ENCODE measurements around the gene IFNAR2. TPM values are rescaled to one million over a fixed set of nuclear protein-coding genes. Genes with fewer than 3 reads are reported as not detected.
"Not testable (repeated sequence)": the region's sequence is repeated elsewhere in the genome, so short reads cannot be mapped to it uniquely, and the experiment has no call there.

The IFNAR2 gene
- total RNA-seq, 2 donors from 2014 or later = 12.2 to 12.9 TPM

DNA sequence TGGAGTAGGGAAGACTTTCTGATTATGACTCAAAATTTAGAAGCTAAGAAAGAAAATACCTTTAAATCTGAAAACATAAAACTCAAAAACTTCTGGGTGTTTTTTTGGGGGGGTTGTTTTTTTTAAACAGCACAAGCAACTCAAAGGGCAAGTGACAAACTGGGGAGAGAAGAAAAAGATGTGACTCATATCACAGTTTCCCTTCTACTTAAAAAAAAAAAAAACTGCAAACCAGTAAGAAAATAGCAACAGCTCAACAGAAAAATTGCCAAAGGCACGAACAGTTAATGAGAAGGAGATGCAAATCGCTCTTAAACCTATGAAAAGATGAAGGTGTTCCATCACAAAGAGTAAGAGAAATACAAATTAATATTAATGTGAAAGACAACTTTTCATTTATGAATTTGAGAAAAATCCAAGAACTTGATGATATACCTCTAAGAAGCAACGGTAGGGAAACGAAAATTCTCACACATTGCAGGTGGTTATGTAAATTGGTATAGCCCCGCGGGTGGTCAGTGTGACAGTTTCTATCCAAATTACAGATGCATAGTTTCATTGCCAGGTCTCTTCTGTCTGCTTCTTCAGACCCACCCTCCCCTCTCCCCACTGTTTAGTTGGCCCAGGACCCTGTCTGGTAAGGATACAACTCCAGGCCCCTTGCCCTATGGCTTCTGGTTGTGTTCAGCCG lies 9.0 kb downstream of the IFNAR2 start:
- no peaks in the 10 kb centered on the region for H3K4me1 ChIP-seq
- no peak for ATAC-seq
- no peaks in the 10 kb centered on the region for H3K27me3 ChIP-seq
- intact Hi-C loops (cut with DNase I) = no loop called here
- H3K36me3 ChIP-seq (replicated peaks in 1 of 2; ENCODE audit: insufficient read depth in 1 of 2, low read depth in 2 of 2) = no peaks in the 10 kb centered on the region
- H3K4me3 ChIP-seq = no peak overlapping the region
- H3K9me3 ChIP-seq = no peaks in the 10 kb centered on the region
- TF ChIP-seq POLR2A (IDR thresholded peaks at IDR 0.05) = no peak
- TF ChIP-seq, protein P1, sequence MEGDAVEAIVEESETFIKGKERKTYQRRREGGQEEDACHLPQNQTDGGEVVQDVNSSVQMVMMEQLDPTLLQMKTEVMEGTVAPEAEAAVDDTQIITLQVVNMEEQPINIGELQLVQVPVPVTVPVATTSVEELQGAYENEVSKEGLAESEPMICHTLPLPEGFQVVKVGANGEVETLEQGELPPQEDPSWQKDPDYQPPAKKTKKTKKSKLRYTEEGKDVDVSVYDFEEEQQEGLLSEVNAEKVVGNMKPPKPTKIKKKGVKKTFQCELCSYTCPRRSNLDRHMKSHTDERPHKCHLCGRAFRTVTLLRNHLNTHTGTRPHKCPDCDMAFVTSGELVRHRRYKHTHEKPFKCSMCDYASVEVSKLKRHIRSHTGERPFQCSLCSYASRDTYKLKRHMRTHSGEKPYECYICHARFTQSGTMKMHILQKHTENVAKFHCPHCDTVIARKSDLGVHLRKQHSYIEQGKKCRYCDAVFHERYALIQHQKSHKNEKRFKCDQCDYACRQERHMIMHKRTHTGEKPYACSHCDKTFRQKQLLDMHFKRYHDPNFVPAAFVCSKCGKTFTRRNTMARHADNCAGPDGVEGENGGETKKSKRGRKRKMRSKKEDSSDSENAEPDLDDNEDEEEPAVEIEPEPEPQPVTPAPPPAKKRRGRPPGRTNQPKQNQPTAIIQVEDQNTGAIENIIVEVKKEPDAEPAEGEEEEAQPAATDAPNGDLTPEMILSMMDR (IDR thresholded peaks at IDR 0.05) = no peak
- H3K27ac ChIP-seq = no peak overlapping the region
- no peak for DNase-seq
- WGBS, 2 donors = 84 to 92% methylated on average over 7 of the region's 7 CpGs

DNA sequence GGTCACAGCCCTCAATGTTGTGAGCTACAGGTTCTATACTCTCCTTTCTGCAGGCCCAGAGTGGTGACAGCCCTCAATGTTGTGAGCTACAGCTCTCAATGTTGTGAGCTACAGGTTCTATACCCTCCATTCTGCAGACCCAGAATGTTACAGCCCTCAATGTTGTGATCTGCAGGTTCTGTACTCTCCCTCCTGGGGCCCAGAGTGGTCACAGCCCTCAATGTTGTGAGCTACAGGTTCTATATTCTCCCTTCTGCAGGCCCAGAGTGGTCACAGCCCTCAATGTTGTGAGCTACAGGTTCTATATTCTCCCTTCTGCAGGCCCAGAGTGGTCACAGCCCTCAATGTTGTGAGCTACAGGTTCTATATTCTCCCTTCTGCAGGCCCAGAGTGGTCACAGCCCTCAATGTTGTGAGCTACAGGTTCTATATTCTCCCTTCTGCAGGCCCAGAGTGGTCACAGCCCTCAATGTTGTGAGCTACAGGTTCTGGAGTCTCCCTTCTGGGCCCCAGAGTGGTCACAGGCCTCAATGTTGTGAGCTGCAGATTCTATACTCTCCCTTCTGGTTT lies 9.9 kb downstream of the IFNAR2 start:
- intact Hi-C loops (cut with DNase I); H3K27ac ChIP-seq; H3K36me3 ChIP-seq (replicated peaks in 1 of 2; ENCODE audit: insufficient read depth in 1 of 2, low read depth in 2 of 2); H3K4me1 ChIP-seq; H3K27me3 ChIP-seq; H3K9me3 ChIP-seq; DNase-seq; H3K4me3 ChIP-seq; ATAC-seq: not testable (repeated sequence)

DNA sequence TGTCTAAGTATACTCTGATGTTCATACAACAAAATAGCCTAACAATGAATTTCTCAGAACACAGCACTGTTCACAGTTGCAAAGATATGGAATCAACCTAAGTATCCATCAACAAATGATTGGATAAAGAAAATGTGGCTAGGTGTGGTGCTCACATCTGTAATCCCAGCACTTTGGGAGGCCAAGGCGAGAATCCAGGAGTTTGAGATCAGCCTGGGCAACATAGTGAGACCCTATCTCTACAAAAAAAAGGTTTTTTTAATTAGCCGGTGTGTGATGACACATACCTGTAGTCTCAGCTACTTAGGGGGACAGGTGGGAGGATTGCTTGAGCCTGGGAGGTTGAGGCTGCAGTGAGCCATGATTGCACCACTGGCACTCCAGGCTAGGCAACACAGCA lies 10.7 kb downstream of the IFNAR2 start:
- intact Hi-C loops (cut with DNase I) = no loop called here
- DNase-seq = no peak
- TF ChIP-seq, protein P1 (IDR thresholded peaks at IDR 0.05) = no peak
- no peak for TF ChIP-seq POLR2A (IDR thresholded peaks at IDR 0.05)
- no peaks in the 10 kb centered on the region for H3K9me3 ChIP-seq
- H3K4me3 ChIP-seq = no peak overlapping the region
- ATAC-seq = no peak
- no peaks in the 10 kb centered on the region for H3K36me3 ChIP-seq (replicated peaks in 1 of 2; ENCODE audit: insufficient read depth in 1 of 2, low read depth in 2 of 2)
- H3K4me1 ChIP-seq = no peaks in the 10 kb centered on the region
- no peaks in the 10 kb centered on the region for H3K27me3 ChIP-seq
- 95 to 100% methylated on average over 2 of the region's 2 CpGs for WGBS, 2 donors
- no peak overlapping the region for H3K27ac ChIP-seq

DNA sequence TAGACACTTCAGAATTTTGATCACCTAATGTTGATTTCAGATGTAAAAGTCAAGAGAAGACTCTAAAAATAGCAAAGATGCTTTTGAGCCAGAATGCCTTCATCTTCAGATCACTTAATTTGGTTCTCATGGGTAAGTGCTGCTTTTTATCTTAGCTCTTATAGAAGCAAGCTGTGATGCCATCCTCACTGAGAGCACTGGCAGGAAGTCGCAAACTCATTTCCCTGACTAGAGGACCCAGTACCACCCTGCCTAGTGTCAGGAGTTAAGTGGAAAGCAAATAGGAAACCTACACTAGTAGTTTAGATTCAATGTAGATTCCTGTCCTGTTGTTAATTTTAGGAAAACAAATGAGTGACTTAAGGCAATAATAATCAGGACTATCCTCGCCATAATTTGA lies 12.1 kb downstream of the IFNAR2 start:
- intact Hi-C loops (cut with DNase I) = no loop called here
- DNase-seq = no peak

DNA sequence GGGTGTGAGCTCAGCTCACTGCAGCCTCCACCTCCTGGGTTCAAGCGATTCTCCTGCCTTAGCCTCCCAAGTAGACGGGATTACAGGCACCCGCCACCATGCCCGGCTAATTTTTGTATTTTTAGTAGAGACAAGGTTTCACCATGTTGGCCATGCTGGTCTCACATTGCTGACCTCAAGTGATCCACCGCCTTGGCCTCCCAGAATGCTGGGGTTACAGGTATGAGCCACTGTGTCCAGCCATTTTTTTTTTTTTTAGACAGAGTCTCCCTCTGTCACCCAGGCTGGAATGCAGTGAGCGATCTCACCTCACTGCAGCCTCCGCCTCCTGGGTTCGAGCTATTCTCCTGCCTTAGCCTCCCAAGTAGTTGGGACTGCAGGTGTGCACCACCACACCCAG lies 13.1 kb downstream of the IFNAR2 start:
- H3K27me3 ChIP-seq; H3K4me1 ChIP-seq; ATAC-seq; DNase-seq; H3K4me3 ChIP-seq; H3K27ac ChIP-seq; H3K9me3 ChIP-seq; intact Hi-C loops (cut with DNase I): not testable (repeated sequence)
- H3K36me3 ChIP-seq (replicated peaks in 1 of 2; ENCODE audit: insufficient read depth in 1 of 2, low read depth in 2 of 2) = peaks cover 4 to 11% of the 10 kb centered on the region in 2 donors
- WGBS, 2 donors = 96 to 100% methylated on average over 8 of the region's 8 CpGs

More for the DNA sequence above, 12.1 kb downstream of the IFNAR2 start:
- ATAC-seq = no peak
- no peaks in the 10 kb centered on the region for H3K27me3 ChIP-seq
- H3K36me3 ChIP-seq (replicated peaks in 1 of 2; ENCODE audit: insufficient read depth in 1 of 2, low read depth in 2 of 2) = peaks cover 0 to 7% of the 10 kb centered on the region in 2 donors
- H3K9me3 ChIP-seq = no peaks in the 10 kb centered on the region
- no peaks in the 10 kb centered on the region for H3K4me1 ChIP-seq
- 89 to 97% methylated on average over 2 of the region's 2 CpGs for WGBS, 2 donors
- no peak overlapping the region for H3K4me3 ChIP-seq
- H3K27ac ChIP-seq = no peak overlapping the region
- no peak for TF ChIP-seq POLR2A (IDR thresholded peaks at IDR 0.05)
- TF ChIP-seq, protein P1 (IDR thresholded peaks at IDR 0.05) = no peak
